GM18907 (cell line): ENCODE results near the gene PTMS.

Experiments used
- ATAC-seq: cut with Tn5 transposase; IDR thresholded peaks from one replicate; pipeline ENCODE4 v1.9.1; 2021; ENCODE audit warnings: mild to moderate bottlenecking, moderate library complexity; ENCODE audit not compliant: unreplicated experiment

PTMS gene

DNA sequence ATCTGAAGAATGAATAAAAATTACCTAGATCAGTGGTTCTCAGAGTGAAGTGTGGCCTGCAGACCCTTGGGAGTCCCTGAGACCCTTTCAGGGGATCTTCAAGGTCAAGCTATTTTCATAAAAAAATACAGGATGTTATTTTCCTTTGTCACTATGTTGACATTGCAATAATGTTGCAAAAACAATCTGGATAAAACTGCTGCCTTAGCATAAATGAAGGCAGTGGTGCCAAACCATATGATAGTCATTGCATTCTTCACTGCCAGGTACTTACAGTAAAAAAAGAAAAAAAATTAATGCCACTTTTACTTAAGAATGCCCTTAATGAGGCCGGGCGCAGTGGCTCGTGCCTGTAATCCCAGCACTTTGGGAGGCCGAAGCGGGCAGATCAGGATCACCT is 21.1 kb downstream of the PTMS start:
- ATAC-seq: no peak

DNA sequence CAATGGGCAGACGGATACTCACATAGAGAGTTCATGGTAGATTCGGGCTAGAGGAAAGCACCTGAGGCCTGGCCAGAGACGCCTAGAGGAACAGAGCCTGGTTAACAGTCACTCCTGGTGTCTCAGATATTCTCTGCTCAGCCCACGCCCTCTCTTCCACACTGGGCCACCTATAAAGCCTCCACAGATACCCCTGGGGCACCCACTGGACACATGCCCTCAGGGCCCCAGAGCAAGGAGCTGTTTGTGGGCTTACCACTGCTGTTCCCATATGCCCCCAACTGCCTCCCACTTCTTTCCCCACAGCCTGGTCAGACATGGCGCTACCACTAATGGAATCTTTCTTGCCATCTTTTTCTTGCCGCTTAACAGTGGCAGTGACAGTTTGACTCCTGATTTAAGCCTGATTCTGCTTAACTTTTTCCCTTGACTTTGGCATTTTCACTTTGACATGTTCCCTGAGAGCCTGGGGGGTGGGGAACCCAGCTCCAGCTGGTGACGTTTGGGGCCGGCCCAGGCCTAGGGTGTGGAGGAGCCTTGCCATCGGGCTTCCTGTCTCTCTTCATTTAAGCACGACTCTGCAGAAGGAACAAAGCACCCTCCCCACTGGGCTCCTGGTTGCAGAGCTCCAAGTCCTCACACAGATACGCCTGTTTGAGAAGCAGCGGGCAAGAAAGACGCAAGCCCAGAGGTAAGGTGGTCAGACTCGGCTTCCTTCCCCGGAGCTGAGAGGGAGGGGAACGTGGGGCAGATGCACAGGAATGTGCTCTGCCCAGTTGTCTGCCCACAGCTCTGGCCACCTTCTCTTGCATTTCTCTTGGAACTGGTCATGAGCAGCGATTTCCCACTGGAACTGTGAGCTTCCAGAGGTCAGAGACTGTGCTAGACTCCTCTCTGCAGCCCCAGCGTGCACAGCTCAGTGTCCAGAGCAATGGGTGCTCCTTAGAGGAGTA is 23.1 kb downstream of the PTMS start, which contains the start of gene CD4:
Gene CD4, plus strand, starts transcription at position 557 of the 953 bp plus-strand sequence. CDS start 10,611 bp downstream, outside the sequence.
- ATAC-seq: no peak

DNA sequence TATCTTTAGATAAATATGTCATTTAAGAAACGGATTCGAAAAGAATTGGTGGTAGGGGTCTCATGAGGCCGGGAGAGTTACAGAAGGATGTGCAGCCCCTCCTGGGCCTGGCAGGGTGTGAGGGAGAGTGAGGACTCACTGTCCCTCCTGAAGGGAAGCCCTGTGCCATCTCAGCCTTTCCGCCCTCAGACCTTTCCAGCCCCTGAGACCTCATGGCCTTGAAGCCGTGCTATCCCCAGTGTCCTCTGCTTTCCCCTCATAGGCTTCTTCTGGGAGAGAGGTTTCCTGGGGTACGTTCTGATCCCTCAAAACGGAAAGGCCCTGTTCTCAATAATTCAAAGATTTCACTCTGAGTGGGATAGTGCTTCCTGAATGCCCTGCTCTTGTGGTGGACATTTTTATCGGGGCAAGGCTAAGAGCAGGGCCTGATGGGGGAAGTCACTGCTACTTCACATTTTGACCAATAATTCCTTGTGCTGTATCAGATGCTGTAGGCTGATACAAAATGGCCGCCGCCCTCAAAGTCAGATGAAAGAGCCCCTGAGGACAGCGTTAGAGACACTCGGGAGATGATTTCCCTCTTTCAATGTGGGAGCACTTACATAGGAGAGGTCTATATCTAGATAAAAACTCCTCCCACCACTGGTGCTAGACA is 24.5 kb downstream of the PTMS start:
- ATAC-seq: no peak

DNA sequence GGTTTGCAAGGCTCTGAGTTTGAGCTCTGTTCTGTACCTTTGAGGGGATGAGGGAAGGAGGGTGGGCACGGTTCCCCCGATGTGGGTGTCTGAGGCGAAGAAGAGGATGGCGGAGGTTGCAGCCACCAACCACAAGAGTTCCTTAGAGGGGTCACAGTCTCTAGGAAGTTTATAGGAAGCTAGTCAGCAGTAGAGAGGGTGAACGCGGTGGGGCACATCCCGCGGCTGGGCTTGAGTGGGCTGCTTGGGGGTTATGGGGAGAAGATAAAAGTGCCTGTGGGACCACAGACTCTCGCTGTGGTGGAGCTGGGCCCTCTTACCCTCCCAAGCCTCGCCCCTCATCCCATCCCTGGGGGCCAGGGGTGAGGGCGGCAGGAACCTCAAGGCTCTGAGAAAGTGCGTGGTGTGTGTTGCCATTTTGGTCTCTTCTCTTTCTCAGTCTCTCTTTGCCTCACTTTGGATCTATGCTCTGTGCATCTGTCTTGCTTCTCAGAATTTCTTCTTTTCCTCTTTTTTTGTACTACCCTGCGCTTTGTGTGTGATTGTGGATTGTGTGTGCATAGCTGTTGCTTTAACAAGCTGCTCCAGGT is 25.9 kb downstream of the PTMS start:
- ATAC-seq: no peak

DNA sequence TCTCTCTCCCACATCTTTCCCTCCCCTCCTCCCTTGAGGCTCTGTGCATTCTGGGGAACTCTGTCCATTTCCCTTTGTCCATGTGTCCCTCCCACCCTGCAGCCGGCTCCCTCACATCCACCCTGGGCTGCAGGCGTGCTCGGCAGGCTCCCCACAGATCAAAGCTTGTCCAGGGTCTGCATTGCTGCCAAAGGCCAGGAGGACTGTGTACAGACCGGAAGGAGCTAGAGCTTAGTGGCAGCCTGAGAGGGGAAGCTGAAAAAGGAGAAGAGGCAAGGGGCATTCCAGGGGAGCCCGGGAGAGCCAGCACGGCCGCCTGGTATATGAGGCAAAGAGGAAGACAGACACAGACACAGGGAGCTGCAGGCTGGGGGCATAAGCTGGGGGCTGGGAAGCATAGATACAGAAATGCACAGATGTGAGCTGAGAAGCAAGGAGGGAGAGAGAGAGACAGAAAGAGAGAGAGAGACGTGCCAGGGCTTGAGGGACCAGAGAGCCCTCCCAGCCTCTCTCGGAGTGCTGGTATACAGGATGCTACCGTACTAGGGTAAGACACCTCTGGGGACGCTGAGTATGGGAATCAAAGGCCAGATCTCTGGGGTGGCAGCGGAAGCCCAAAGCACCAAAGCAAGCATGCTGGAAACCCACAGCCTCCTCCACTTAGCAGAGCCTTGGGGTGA is 26.5 kb downstream of the PTMS start:
- no peak for ATAC-seq

DNA sequence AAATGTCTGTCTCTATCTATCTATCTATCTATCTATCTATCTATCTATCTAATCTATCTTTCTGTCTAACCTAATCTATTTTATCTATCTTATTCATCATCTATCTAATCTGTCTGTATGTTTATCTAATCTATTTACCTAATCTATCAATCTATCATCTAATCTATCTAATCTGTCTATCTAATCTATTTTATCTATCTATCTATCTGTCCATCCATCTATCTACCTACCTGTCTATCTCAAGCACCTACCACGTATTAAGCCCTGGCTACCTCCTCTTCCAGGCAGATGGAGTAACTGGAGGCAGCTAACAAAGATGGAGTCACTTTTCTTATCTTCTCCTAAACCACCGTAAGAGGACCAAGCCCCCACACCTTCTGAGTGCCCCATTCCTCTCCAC is 28.9 kb downstream of the PTMS start:
- no peak for ATAC-seq

DNA sequence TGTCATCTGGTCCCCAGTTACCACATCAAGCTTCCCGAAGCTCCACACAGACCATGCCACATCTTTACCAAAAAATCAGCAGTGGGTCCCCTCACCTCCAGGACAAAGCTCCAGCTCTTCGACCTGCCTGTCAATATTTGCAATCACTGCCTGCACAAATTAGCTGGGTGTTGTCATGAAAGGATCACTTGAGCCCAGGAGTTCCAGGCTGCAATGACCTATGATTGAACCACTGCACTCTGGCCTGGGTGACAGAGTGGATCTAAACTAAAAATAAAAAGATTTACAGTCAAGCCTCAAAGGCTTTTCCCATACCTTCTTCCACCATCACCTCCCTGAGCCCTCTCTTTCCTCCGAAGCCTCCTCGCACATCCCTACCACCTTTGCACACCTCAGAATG is 30.4 kb downstream of the PTMS start:
- ATAC-seq: no peak

DNA sequence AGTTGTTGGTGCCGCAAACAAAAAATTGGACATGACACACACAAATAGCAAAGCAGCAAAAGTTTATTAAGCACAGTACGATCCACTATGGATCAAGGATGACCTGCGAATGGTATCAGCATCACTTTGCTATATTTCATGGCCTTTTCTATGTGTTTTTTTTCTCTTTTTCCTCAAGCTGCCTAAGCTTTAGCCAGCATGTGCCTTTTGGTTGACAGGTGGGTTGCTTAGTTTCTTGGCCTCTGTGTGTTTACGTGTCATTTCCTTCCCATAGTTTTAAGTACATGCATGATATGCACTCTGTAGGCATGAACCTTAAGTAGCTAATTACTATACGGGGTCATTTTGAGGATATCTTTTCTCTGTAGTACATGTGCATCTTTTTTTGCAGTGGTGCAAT is 33.0 kb downstream of the PTMS start:
- no peak for ATAC-seq

DNA sequence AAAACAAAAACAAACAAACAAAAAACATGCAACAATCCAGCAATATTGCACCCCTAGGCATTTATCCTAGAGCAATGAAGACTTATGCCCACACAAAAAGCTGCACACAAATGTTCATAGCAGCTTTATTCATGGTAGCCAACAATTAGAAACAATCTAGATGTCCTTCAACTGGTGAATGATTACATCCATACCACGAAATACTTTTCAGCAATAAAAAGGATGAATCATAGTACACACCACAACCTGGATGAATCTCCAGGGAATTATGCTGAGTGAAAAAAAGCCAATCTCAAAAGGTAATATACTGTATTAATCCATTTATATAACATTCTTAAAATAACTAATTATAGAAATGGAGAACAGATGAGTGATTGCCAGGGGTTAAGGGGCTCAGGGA is 41.0 kb downstream of the PTMS start:
- ATAC-seq: no peak

DNA sequence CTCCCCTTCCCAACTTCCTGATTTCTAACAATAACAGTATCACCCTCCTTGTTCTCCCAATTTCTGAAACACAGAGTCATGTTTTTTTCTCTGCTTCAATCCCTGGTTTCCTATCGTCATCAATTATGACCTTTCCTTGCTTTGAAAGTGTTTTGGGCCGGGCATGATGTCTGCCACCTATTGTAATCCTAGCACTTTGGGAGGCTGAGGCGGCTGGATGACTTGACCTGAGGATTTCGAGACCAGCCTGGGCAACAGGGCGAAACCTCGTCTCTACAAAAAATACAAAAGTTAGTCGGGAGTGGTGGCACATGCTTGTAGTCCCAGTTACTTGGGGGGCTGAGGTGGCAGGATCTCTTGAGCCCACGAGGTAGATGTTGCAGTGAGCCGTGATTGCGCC is 42.9 kb downstream of the PTMS start:
- ATAC-seq: no peak

DNA sequence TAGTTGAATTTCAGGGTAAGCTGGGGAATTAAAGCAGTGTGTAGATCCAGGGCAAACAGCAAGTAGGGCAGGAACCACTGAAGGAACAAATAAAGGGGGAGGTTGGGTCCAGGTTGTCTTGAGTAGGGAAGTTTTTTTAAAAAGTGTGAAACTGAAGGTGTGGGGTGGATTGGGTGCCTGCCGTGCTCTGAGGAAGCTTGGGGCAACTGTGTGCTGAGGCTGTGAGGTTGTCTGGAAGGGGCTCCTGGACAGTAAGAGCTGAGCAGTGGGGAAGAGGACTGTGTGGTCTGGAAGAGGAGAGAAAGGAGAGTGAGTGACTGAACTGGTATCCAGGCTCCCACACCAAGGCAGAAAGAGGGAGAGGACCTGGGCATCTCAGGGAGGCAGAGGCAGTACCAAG is 44.6 kb downstream of the PTMS start:
- no peak for ATAC-seq

DNA sequence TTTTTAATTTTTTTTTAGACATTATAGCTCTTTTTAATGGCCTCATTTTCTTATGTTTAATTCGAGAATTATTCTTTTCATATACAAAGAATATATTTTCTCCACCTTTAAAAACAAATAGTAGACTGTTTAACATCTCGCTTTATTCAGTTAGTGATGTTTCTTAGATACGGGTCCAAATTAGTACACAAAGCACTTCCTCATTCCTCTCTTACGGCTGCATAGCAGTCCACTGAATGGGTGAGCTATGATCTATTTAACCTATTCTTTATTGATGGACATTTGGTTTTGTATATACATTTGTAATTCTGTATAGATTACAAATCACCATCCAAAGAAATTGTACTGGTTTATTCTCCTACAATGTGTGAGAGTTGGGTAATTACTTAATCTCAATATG is 47.2 kb downstream of the PTMS start:
- ATAC-seq: no peak

DNA sequence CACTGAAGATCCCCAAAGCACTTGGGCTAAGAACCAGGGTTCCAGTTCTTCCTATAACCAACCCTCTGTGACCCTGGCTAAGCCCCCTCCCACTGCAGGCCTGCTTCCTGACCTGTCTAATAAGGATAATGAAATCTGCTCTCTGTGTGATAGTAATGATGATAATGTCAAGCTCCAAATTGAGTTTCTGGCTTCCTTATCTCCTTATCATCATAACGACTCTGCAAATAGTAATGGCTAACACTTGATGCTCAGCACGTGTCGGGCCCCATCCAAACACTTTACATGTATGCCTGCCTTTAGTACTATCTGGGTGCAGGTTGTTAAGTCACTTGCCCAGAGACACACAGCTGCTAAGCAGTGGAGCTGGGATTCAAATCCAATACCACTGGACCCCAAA is 50.4 kb downstream of the PTMS start:
- no peak for ATAC-seq

DNA sequence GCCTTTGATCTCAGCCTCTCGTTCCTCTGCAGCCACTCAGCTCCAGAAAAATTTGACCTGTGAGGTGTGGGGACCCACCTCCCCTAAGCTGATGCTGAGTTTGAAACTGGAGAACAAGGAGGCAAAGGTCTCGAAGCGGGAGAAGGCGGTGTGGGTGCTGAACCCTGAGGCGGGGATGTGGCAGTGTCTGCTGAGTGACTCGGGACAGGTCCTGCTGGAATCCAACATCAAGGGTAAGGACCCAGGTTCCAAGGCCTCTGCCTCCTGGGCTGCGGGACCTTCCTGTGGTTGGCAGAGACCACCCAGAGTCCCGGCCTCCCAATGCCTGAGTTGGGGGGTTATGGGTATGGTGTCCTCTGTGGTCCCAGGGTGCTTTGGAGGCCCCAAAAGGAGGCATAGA is 50.9 kb downstream of the PTMS start:
- no peak for ATAC-seq

DNA sequence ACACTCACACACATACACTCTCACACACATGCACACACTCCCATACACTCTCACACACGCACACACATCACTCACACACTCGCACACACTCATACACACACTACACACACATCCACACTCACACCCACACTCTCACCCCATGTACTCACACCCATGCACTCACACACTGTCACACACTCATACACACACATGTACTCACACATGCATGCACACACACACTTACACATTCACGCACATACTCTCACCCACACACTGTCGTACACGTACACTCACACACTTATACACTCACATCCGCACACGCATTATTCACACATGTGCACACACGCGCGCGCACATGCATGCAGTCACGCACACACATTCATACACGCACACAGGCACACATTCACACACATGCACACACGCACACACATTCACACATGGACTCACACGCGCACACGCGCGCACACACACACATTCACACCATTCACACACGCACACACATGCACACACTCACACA is 51.5 kb downstream of the PTMS start:
- no peak for ATAC-seq

DNA sequence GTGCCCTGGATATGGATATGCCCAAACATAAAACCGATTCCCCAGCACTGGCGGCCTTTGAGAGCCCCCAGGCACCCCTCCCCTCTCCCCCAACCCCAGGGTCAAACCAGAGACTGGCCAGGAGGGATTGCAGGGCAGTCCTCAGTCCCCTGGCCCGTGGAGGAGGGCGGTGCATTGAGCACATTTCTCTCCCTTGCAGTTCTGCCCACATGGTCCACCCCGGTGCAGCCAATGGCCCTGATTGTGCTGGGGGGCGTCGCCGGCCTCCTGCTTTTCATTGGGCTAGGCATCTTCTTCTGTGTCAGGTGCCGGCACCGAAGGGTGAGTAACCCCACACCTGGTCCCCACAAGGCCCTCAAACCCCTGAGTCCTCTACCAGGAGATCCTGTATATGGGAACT is 52.1 kb downstream of the PTMS start:
- ATAC-seq: no peak

DNA sequence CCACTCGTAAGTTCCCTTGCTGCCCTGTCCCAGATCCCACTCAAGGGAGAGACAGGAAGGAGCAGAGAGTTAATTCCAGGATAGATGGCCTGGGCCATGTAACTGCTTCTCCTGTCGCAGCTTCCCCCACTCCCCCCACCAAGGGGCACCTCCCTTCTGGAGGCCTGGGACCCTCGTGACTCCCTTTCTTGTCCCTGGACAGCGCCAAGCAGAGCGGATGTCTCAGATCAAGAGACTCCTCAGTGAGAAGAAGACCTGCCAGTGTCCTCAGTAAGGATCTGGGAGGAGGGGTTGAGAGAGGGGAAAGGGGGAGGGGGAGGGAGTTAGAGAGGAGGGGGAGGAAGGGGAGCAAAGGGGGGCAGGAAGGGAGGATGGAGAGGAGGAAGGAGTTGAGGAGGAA is 52.5 kb downstream of the PTMS start:
- no peak for ATAC-seq

DNA sequence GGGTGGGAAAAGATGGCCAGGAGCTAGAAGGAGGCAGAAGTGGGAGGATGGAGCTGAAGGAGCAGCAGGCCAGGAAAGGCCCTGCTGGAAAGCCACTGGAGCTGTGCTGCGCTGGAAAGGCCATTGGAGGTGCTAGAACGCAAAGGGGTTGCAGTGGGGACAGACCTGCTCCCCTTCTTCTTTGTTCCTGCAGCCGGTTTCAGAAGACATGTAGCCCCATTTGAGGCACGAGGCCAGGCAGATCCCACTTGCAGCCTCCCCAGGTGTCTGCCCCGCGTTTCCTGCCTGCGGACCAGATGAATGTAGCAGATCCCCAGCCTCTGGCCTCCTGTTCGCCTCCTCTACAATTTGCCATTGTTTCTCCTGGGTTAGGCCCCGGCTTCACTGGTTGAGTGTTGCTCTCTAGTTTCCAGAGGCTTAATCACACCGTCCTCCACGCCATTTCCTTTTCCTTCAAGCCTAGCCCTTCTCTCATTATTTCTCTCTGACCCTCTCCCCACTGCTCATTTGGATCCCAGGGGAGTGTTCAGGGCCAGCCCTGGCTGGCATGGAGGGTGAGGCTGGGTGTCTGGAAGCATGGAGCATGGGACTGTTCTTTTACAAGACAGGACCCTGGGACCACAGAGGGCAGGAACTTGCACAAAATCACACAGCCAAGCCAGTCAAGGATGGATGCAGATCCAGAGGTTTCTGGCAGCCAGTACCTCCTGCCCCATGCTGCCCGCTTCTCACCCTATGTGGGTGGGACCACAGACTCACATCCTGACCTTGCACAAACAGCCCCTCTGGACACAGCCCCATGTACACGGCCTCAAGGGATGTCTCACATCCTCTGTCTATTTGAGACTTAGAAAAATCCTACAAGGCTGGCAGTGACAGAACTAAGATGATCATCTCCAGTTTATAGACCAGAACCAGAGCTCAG is 53.2 kb downstream of the PTMS start:
- ATAC-seq: no peak

DNA sequence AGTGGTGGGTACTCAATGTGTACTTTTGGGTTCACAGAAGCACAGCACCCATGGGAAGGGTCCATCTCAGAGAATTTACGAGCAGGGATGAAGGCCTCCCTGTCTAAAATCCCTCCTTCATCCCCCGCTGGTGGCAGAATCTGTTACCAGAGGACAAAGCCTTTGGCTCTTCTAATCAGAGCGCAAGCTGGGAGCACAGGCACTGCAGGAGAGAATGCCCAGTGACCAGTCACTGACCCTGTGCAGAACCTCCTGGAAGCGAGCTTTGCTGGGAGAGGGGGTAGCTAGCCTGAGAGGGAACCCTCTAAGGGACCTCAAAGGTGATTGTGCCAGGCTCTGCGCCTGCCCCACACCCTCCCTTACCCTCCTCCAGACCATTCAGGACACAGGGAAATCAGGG is 54.0 kb downstream of the PTMS start:
- no peak for ATAC-seq
